MCF 10A (cell line): ENCODE data around the gene MIOX. TPM values are rescaled to one million over a fixed set of nuclear protein-coding genes. Genes with fewer than 3 reads are reported as not detected.

Source experiments
- BruUV-seq: library from RNA; stranded (reverse); fragments of 400-500 nt; replicated peaks from 2 replicates; lab custom pipeline; 2021; lab: Mats Ljungman, UMichigan
- CTCF ChIA-PET: fragments of 300-600 bp; sonication (Branson Sonifier 250); formaldehyde crosslinking; extraction: SDS; loops from one replicate; lab custom pipeline; 2021; ENCODE audit warnings: antibody characterized with exemption, inconsistent platforms; lab: Yijun Ruan, JAX
- POLR2A ChIA-PET: fragments of 300-600, 350-650 bp; sonication (Branson Sonifier 250); formaldehyde crosslinking; extraction: SDS; loops from one replicate; lab custom pipeline; 2020; ENCODE audit warnings: antibody characterized with exemption, inconsistent platforms; lab: Yijun Ruan, JAX
- DNase-seq: peaks from one replicate; pipeline ENCODE4 v3.0.0-alpha.2; 2018; ENCODE audit not compliant: unreplicated experiment
- H3K27ac Mint-ChIP-seq: one replicate; pipeline ENCODE4 v1.8.0; 2022; ENCODE audit warnings: mild to moderate bottlenecking, low read depth, mixed read lengths; ENCODE audit not compliant: unreplicated experiment
- H3K27me3 Mint-ChIP-seq: one replicate; pipeline ENCODE4 v1.8.0; 2022; ENCODE audit warnings: mixed read lengths; ENCODE audit not compliant: insufficient read depth, unreplicated experiment
- H3K36me3 Mint-ChIP-seq: one replicate; pipeline ENCODE4 v1.8.0; 2022; ENCODE audit warnings: mild to moderate bottlenecking, moderate library complexity, mixed read lengths; ENCODE audit not compliant: insufficient read depth, unreplicated experiment
- H3K4me1 Mint-ChIP-seq: one replicate; pipeline ENCODE4 v1.8.0; 2022; ENCODE audit warnings: mixed read lengths; ENCODE audit not compliant: insufficient read depth, unreplicated experiment
- H3K4me3 Mint-ChIP-seq: one replicate; pipeline ENCODE4 v1.8.0; 2022; ENCODE audit warnings: mild to moderate bottlenecking, moderate library complexity, mixed read lengths; ENCODE audit not compliant: unreplicated experiment
- H3K9me3 Mint-ChIP-seq: one replicate; pipeline ENCODE4 v1.8.0; 2022; ENCODE audit warnings: mixed read lengths; ENCODE audit not compliant: unreplicated experiment
- CTCF ChIP-seq: fragments of 200-600 bp; IDR thresholded peaks from one replicate; pipeline ENCODE4 v1.8.0; 2022; ENCODE audit warnings: antibody characterized with exemption, mild to moderate bottlenecking; ENCODE audit not compliant: unreplicated experiment
- intact Hi-C: fragments of 100-400 bp; cut with micrococcal nuclease; formaldehyde crosslinking; loops from 2 replicates; pipeline ENCODE4 v1.14.1; 2022
- total RNA-seq: library from RNA; stranded (reverse); gene quantifications from 2 replicates; pipeline ENCODE4 v1.2.3, GENCODE V29; 2022

MIOX gene
- total RNA-seq, 1 experiment from 2014 or later = 0.63 TPM

GRCh38 chr22:50447576-50448551, 38.8 kb upstream of the MIOX start:
- TF ChIP-seq CTCF = no peak
- ChIA-PET POLR2A (interaction anchor here (0.6 kb wide), 1 partner anchor 60 kb away, joined by 3 read pairs; the partner anchor contains the start of gene NCAPH2), CTCF (no interaction called here)
- Mint-ChIP-seq H3K4me1 (no peaks in the 10 kb centered on the region), H3K4me3 (no peak overlapping the region), H3K9me3 (no peaks in the 10 kb centered on the region), H3K27ac (no peak overlapping the region), H3K36me3 (peaks cover 74% of the 10 kb centered on the region), H3K27me3 (no peaks in the 10 kb centered on the region)
- DNase-seq = no peak
- BruUV-seq = no TSS peak
- intact Hi-C loops = no loop called here

- TF ChIP-seq CTCF = no peak
- POLR2A ChIA-PET = interaction anchor here (0.6 to 0.8 kb wide), 3 partner anchors 17 to 45 kb away, joined by 3 read pairs; no protein-coding TSS in a partner anchor
- CTCF ChIA-PET = interaction anchor here (0.6 to 1.0 kb wide), 3 partner anchors 9 to 240 kb away, joined by 3 to 4 read pairs (median 3); no protein-coding TSS in a partner anchor
Observed at GRCh38 chr22:50452649-50453048, 34.0 kb upstream of the MIOX start.

GRCh38 chr22:50454556-50455075, 32.0 kb upstream of the MIOX start:
- H3K4me1 Mint-ChIP-seq = no peaks in the 10 kb centered on the region
- no peak overlapping the region for H3K4me3 Mint-ChIP-seq
- H3K9me3 Mint-ChIP-seq = no peaks in the 10 kb centered on the region
- H3K36me3 Mint-ChIP-seq = peaks cover 56% of the 10 kb centered on the region
- ChIA-PET CTCF (interaction anchor here (0.5 to 1.1 kb wide), 3 partner anchors 18 to 237 kb away, joined by 3 to 5 read pairs (median 4); no protein-coding TSS in a partner anchor), POLR2A (no interaction called here)
- no peak for DNase-seq
- intact Hi-C loops = no loop called here
- no peak for TF ChIP-seq CTCF
- BruUV-seq = TSS peak; percentile 11
- no peak overlapping the region for H3K27ac Mint-ChIP-seq
- no peaks in the 10 kb centered on the region for H3K27me3 Mint-ChIP-seq

More at GRCh38 chr22:50452649-50453048, 34.0 kb upstream of the MIOX start:
- no TSS peak for BruUV-seq
- intact Hi-C loops = no loop called here
- no peak for DNase-seq
- Mint-ChIP-seq H3K4me1 (no peaks in the 10 kb centered on the region), H3K4me3 (no peak overlapping the region), H3K27me3 (no peaks in the 10 kb centered on the region), H3K36me3 (peaks cover 62% of the 10 kb centered on the region), H3K27ac (no peak overlapping the region), H3K9me3 (no peaks in the 10 kb centered on the region)

- Mint-ChIP-seq H3K36me3 (peaks cover 51% of the 10 kb centered on the region), H3K27me3 (no peaks in the 10 kb centered on the region), H3K9me3 (no peaks in the 10 kb centered on the region), H3K4me1 (no peaks in the 10 kb centered on the region), H3K27ac (no peak overlapping the region), H3K4me3 (no peak overlapping the region)
- TF ChIP-seq CTCF = no peak
- ChIA-PET CTCF (interaction anchor here (0.5 to 1.1 kb wide), 4 partner anchors 17 to 96 kb away, joined by 3 to 5 read pairs (median 4); no protein-coding TSS in a partner anchor), POLR2A (no interaction called here)
- BruUV-seq = no TSS peak
- DNase-seq = no peak
- intact Hi-C loops = no loop called here
Observed at GRCh38 chr22:50455201-50455600, 31.5 kb upstream of the MIOX start.
